ENCODE measurements around the gene MTMR1.
A peak's percentile ranks its signal among the peaks of the same experiment; 100 is the strongest.

MTMR1 gene

DNA sequence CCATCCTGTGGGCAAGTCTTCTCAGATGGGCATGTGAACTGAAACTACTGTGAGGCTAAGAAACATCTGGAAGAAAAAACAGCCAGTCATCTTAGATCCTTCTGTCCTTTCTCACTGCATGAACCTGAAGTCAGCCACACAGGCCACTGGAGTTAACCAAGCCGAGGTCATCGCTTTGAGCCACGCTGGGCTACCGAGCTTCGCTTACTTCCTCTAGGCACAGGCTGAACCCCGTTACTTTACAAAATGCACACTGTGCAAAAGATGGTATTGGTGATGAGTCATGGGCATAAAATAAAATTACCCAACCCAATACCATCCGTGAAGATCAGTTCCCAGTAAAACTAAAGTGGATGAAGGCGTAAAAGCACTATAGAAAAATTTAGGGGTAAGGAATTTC lies 86.2 kb downstream of the MTMR1 start:
- ATAC-seq (no peak), DNase-seq (no peak)

DNA sequence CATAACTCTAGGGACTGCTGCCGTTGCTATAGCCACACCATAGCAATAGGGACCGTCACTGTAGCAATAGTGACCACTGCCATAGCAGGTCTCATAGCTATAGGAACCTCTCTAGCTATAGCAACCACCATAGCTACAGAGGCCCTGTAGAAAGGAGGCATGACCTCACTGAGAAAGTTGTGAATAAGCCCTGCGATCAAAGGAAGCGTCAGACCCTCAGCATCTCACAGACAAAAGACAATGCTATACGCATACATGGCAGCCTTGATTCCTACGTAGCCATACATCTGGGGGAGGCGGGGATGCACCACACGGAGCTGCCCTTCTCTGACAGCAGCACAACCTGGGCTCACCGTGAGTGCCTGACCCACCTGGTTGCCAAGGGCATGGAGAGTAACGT lies 88.5 kb downstream of the MTMR1 start:
- no peak for ATAC-seq
- no peak for DNase-seq

DNA sequence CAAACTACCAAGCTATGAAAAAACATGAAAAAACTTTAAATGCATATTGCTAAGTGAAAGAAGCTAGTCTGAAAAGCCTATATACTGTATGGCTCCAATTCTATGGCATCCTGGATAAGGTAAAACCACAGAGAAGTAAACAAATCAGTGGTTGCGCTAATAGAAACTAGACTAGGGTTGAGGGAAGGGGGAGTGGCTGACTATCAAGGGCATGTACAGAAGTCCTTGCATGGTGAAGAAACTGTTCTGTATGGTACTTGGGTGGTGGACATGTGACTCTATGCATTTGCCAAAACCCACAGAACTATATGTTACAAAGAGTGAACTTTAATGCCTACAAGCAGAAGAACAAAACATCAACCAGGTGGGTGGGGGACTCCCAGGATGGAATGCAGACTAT lies 96.8 kb downstream of the MTMR1 start:
- no peak for DNase-seq
- no peak for ATAC-seq

DNA sequence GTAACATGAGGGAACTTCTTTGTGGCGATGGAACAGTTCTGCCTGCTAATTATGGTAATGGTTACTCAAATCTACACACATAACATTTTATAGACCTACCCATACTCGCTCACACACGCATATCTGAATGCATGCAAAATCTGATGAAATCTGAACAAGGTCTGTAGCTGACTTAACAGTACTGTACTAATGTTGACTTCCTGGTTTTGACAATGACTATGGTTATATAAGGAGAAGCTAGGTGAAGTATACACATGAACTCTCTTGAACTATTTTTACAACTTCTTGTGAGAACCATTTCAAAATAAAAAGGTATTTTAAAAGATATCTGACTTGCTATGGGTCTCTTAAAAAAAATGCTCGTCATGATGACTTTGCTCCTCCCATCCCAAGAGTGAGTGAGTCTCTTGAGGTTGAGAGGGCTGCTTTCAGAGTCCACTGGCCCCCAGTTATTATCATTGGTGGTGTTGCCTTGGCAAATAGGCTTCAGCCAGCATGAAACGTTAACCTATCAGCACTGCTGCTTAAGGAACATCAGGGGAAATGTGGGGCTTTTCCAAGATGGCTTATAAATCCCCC lies 99.8 kb downstream of the MTMR1 start:
- no peak for DNase-seq
- ATAC-seq = no peak

- ATAC-seq = no peak
- DNase-seq = no peak
Measured at GRCh38 chrX:150805736-150806135, 112.5 kb downstream of the MTMR1 start.

GRCh38 chrX:150806827-150807226 lies 113.6 kb downstream of the MTMR1 start:
- ATAC-seq (no peak), DNase-seq (no peak)

DNA sequence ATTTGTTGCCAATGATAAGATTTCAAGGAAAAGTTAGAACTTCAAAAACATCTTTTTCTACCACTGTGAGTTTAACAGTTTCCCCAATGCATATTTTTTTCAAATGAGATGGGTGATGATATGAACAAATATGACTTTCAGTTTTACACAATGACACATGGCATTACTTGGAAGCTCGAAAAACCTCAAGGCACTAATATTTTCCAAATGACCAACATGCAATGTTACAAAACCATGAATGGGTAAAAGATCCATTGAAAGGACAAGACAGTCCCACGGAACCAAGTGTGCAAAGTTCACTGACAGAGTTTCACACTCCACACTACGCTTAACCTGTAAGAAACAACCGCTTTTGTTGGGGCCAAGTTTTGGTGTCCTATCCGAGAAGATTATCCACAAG lies 120.7 kb downstream of the MTMR1 start:
- DNase-seq = no peak
- ATAC-seq = peak; percentile 49

Data from stimulated activated naive CD8-positive, alpha-beta T cell treated with anti-CD3 and anti-CD28 coated beads, Interleukin-15, Interleukin-2, amounts not matched to agents 100 U/mL and 50 U/mL, for 24 hours (primary cell).